Vagina (tissue), 2 donors: ENCODE measurements around the gene ADNP2. TPM values are rescaled to one million over a fixed set of nuclear protein-coding genes. Genes with fewer than 3 reads are reported as not detected.

ENCODE experiments used
- DNase-seq, 2 donors: peaks; one replicate each; pipeline ENCODE4 v3.0.0-alpha.2; 2017; ENCODE audit errors: extremely low spot score in 2 of 2
- H3K27ac ChIP-seq: fragments of 200-600 bp; sonication (generic); one replicate; pipeline ENCODE4 v1.5.1; 2019
- H3K27me3 ChIP-seq: fragments of 200-600 bp; sonication (generic); one replicate; pipeline ENCODE4 v1.5.1; 2019
- H3K36me3 ChIP-seq, 2 donors: fragments of 200-600 bp; sonication (generic); one replicate each; pipeline ENCODE4 v1.5.1; 2017 to 2019
- H3K4me1 ChIP-seq: fragments of 200-600 bp; sonication (generic); one replicate; pipeline ENCODE4 v1.5.1; 2019
- H3K4me3 ChIP-seq, 2 donors: fragments of 200-600 bp; sonication (generic); 1 replicate in 1 of 2; 2 replicates in 1 of 2; pipeline ENCODE4 v1.5.1; 2016 to 2019
- H3K9me3 ChIP-seq: fragments of 200-600 bp; sonication (generic); one replicate; pipeline ENCODE4 v1.5.1; 2019
- POLR2A ChIP-seq, 2 donors: fragments of 450-650 bp; IDR thresholded peaks; one replicate each; pipeline ENCODE4 v1.6.1; 2017; ENCODE audit warnings: antibody characterized with exemption in 2 of 2, mild to moderate bottlenecking in 2 of 2, moderate library complexity in 2 of 2
- POLR2AphosphoS5 ChIP-seq, 2 donors: sonication (generic); formaldehyde crosslinking; IDR thresholded peaks; one replicate each; pipeline ENCODE4 v1.9.0; 2017; ENCODE audit warnings: antibody characterized with exemption in 2 of 2, mild to moderate bottlenecking in 2 of 2, low read depth in 1 of 2; ENCODE audit not compliant: insufficient read depth in 1 of 2
- intact Hi-C: fragments of 100-400 bp; cut with DNase I; formaldehyde crosslinking; loops from one replicate; pipeline ENCODE4 v1.15.1; 2023
- total RNA-seq: library from RNA; depleted of rRNA; stranded (reverse); fragments of >200 nt; gene quantifications from one replicate; pipeline ENCODE4 v1.2.3, GENCODE V29; 2016
- TF ChIP-seq, protein P1 (sequence below), 3 experiments: fragments of 450-650 bp in 2 of 3; fragments of 200-600 bp in 1 of 3; sonication (generic) in 1 of 3; IDR thresholded peaks; one replicate each; pipeline ENCODE4 v1.5.1; 2017 to 2019; ENCODE audit warnings: antibody characterized with exemption in 3 of 3, mild to moderate bottlenecking in 2 of 3, moderate library complexity in 2 of 3

ADNP2 gene
- total RNA-seq, 1 donor from 2014 or later = 21.4 TPM

DNA sequence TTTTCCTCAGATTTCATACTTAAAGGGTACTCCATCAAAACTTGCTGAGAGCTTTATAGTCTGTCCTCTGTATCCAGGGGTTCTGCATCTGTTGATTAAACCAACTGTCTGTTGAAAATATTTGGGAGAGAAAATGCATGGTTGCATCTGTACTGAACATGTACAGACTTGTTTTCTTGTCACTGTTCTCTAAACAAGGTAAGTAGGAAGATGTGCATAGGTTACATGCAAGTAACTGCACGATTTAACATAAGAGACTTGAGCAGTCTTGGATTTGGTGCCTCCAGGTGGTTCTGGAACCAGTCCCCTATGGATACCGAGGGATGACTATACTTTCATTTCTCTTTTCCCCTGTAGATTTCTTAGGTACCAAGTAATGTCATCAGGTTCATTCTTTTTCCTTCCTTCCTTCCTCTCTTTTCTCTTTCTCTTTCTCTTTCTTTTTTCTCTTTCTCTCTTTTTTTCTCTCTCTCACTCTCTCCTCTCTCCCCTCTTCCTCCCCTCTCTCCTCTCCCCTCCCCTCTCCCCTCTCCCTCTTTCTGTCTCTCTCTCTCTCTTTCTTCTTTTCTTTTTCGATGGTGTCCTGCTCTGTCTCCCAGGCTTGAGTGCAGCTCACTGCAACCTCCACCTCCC is 23.2 kb downstream of the ADNP2 start:
- intact Hi-C loops = no loop called here
- Histone ChIP-seq H3K4me1 (no peaks in the 10 kb centered on the region), H3K27ac (no peak overlapping the region), H3K4me3 (no peak overlapping the region), H3K27me3 (no peaks in the 10 kb centered on the region), H3K36me3 (peaks cover 0 to 16% of the 10 kb centered on the region in 2 donors), H3K9me3 (no peaks in the 10 kb centered on the region)
- DNase-seq = no peak
- TF ChIP-seq, protein P1, sequence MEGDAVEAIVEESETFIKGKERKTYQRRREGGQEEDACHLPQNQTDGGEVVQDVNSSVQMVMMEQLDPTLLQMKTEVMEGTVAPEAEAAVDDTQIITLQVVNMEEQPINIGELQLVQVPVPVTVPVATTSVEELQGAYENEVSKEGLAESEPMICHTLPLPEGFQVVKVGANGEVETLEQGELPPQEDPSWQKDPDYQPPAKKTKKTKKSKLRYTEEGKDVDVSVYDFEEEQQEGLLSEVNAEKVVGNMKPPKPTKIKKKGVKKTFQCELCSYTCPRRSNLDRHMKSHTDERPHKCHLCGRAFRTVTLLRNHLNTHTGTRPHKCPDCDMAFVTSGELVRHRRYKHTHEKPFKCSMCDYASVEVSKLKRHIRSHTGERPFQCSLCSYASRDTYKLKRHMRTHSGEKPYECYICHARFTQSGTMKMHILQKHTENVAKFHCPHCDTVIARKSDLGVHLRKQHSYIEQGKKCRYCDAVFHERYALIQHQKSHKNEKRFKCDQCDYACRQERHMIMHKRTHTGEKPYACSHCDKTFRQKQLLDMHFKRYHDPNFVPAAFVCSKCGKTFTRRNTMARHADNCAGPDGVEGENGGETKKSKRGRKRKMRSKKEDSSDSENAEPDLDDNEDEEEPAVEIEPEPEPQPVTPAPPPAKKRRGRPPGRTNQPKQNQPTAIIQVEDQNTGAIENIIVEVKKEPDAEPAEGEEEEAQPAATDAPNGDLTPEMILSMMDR (IDR thresholded peaks at IDR 0.05) = no peak
- TF ChIP-seq POLR2A (IDR thresholded peaks at IDR 0.05) (no peak), POLR2AphosphoS5 (IDR thresholded peaks at IDR 0.05; ENCODE audit: insufficient read depth in 1 of 2, low read depth in 1 of 2) (no peak)

DNA sequence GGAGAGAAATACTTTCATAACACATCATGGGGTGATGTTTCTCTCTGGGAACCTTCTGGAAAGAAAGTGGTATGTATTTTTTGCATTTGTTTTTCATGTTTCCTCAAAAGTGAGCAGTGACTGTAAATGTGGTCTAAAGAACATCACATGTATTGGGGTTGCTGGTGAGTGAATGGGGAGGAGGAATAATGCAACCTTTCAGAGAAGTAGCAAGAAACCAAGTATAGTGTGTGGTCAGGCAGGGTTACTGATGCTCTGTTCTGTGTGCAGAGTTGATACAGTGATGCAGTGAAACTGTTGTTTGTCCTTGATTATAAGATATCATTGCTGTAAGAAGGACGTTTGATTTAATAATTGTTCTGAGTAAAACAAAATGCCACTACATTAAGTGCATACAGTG is 24.1 kb downstream of the ADNP2 start:
- no peak for DNase-seq
- intact Hi-C loops = no loop called here
- Histone ChIP-seq H3K27ac (no peak overlapping the region), H3K36me3 (peaks cover 0 to 25% of the 10 kb centered on the region in 2 donors), H3K4me3 (no peak overlapping the region), H3K27me3 (no peaks in the 10 kb centered on the region), H3K9me3 (no peaks in the 10 kb centered on the region), H3K4me1 (no peaks in the 10 kb centered on the region)
- TF ChIP-seq, protein P1 (IDR thresholded peaks at IDR 0.05) = no peak
- no peak for TF ChIP-seq POLR2A (IDR thresholded peaks at IDR 0.05)
- no peak for TF ChIP-seq POLR2AphosphoS5 (IDR thresholded peaks at IDR 0.05; ENCODE audit: insufficient read depth in 1 of 2, low read depth in 1 of 2)

DNA sequence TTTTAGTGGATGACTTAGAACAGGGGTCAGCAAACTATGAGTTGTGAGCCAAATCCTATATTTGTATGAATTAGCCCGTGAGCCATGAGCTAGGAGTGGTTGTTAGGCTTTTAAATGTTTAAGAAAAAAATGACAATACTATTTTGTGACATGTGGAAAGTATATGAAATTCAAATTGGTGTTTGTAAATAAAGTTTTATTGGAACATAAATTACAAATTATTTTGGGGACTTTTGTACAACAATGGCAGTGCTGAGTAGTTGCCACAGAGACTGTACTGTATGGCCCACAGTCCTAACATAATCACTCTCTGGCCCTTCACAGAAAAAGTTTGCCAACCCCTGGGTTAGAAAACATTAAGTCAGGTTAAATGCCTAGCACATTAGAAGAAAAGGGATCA is 26.1 kb downstream of the ADNP2 start:
- TF ChIP-seq POLR2A (IDR thresholded peaks at IDR 0.05) (no peak), POLR2AphosphoS5 (IDR thresholded peaks at IDR 0.05; ENCODE audit: insufficient read depth in 1 of 2, low read depth in 1 of 2) (no peak)
- TF ChIP-seq, protein P1 (IDR thresholded peaks at IDR 0.05) = no peak
- intact Hi-C loops = no loop called here

DNA sequence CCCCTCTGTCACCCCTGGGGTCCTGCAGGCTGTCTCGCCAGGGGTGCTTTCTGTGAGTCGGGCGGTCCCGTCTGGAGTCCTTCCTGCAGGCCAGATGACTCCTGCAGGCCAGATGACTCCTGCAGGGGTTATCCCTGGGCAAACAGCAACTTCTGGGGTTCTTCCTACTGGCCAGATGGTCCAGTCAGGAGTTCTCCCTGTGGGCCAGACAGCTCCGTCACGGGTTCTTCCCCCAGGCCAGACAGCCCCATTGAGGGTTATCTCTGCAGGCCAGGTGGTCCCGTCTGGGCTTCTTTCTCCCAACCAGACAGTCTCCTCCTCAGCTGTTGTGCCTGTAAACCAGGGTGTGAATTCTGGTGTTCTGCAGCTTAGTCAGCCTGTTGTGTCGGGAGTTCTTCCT is 27.6 kb downstream of the ADNP2 start:
- H3K27me3 ChIP-seq = no peaks in the 10 kb centered on the region
- intact Hi-C loops = no loop called here
- H3K27ac ChIP-seq = no peak overlapping the region
- no peaks in the 10 kb centered on the region for H3K4me1 ChIP-seq
- H3K4me3 ChIP-seq = no peak overlapping the region
- no peaks in the 10 kb centered on the region for H3K9me3 ChIP-seq
- H3K36me3 ChIP-seq = peaks cover 0 to 27% of the 10 kb centered on the region in 2 donors
- DNase-seq = no peak
- TF ChIP-seq POLR2A (IDR thresholded peaks at IDR 0.05) = no peak
- TF ChIP-seq, protein P1 (IDR thresholded peaks at IDR 0.05) = no peak
- no peak for TF ChIP-seq POLR2AphosphoS5 (IDR thresholded peaks at IDR 0.05; ENCODE audit: insufficient read depth in 1 of 2, low read depth in 1 of 2)

More for the DNA sequence above, 26.1 kb downstream of the ADNP2 start:
- Histone ChIP-seq H3K27ac (no peak overlapping the region), H3K9me3 (no peaks in the 10 kb centered on the region), H3K4me3 (no peak overlapping the region), H3K36me3 (peaks cover 0 to 27% of the 10 kb centered on the region in 2 donors), H3K4me1 (no peaks in the 10 kb centered on the region), H3K27me3 (no peaks in the 10 kb centered on the region)
- DNase-seq = no peak

DNA sequence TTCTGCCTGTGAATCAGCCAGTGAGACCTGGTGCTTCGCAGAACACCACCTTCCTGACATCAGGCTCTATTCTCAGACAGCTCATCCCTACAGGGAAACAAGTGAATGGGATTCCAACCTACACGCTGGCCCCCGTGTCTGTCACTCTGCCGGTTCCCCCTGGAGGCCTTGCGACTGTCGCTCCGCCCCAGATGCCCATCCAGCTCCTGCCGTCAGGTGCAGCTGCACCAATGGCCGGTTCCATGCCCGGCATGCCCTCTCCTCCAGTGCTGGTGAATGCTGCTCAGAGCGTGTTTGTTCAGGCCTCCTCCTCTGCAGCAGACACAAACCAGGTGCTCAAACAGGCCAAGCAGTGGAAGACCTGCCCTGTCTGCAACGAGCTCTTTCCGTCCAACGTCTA is 28.1 kb downstream of the ADNP2 start:
- Histone ChIP-seq H3K27me3 (no peaks in the 10 kb centered on the region), H3K9me3 (no peaks in the 10 kb centered on the region), H3K27ac (no peak overlapping the region), H3K4me3 (no peak overlapping the region), H3K4me1 (no peaks in the 10 kb centered on the region), H3K36me3 (peaks cover 0 to 27% of the 10 kb centered on the region in 2 donors)
- TF ChIP-seq, protein P1 (IDR thresholded peaks at IDR 0.05) = no peak
- TF ChIP-seq POLR2A (IDR thresholded peaks at IDR 0.05) = no peak
- TF ChIP-seq POLR2AphosphoS5 (IDR thresholded peaks at IDR 0.05; ENCODE audit: insufficient read depth in 1 of 2, low read depth in 1 of 2) = no peak
- no peak for DNase-seq
- intact Hi-C loops = no loop called here
